ENCODE data around the gene UNKL. TPM values are rescaled to one million over a fixed set of nuclear protein-coding genes. Genes with fewer than 3 reads are reported as not detected.

The UNKL gene
- total RNA-seq, 1 experiment from 2014 or later = 112 TPM

DNA sequence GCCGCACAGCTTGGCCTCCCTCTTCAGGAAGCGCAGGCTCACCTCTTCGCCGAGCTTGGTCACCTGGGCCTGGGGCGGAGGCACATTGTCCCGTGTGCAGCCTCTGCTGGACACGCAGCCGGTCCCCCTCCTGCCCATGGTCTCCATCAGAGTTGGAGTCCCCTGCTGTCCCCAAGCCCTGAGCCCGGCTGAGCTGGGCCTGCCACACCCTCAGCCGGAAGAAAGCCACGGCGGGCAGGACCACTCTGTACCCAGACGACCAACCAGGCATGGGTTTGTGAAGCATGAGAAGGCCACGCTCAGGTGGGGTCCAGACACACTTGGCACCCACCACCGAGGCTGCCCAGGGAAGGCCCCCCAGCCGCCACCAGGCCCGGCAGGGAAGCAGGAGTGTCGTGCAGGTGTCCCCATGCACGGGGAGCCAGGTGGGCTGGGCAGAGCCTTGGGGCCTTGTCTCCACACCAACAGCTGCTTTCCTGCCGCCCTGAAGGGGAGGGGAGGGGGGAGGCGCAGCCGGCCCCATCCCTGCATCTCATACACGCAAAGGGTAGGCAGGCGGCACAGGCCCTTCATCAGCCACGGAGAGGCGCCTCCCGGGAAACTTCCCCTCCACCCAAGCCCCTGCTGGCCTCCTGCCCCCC is 24.7 kb upstream of the UNKL start:
- Histone ChIP-seq H3K79me2 (ENCODE audit: low read depth) (no peaks in the 10 kb centered on the region), H3K4me3 (no peak overlapping the region), H3K4me2 (no peak overlapping the region), H3K36me3 (ENCODE audit: low read depth) (no peaks in the 10 kb centered on the region), H3K9me3 (ENCODE audit: insufficient read depth, low read depth) (no peaks in the 10 kb centered on the region), H3F3A (ENCODE audit: insufficient read depth, low read depth) (no peaks in the 10 kb centered on the region), H3K9me2 (ENCODE audit: insufficient read depth) (no peaks in the 10 kb centered on the region), H3K27me3 (ENCODE audit: insufficient read depth, low read depth) (no peaks in the 10 kb centered on the region), H3K4me1 (replicated peaks; ENCODE audit: insufficient read depth) (no peaks in the 10 kb centered on the region), H2AFZ (no peak overlapping the region), H4K20me1 (ENCODE audit: insufficient read depth) (no peaks in the 10 kb centered on the region), H3K27ac (no peak overlapping the region)
- intact Hi-C loops (cut with micrococcal nuclease; ENCODE audit: unreplicated experiment) = no loop called here
- no peak for DNase-seq
- POLR2A ChIA-PET (ENCODE audit: unreplicated experiment) = no interaction called here
- TF ChIP-seq EZH2 (IDR thresholded peaks at IDR 0.05; ENCODE audit: low read depth) = no peak
- TF ChIP-seq, protein P1, sequence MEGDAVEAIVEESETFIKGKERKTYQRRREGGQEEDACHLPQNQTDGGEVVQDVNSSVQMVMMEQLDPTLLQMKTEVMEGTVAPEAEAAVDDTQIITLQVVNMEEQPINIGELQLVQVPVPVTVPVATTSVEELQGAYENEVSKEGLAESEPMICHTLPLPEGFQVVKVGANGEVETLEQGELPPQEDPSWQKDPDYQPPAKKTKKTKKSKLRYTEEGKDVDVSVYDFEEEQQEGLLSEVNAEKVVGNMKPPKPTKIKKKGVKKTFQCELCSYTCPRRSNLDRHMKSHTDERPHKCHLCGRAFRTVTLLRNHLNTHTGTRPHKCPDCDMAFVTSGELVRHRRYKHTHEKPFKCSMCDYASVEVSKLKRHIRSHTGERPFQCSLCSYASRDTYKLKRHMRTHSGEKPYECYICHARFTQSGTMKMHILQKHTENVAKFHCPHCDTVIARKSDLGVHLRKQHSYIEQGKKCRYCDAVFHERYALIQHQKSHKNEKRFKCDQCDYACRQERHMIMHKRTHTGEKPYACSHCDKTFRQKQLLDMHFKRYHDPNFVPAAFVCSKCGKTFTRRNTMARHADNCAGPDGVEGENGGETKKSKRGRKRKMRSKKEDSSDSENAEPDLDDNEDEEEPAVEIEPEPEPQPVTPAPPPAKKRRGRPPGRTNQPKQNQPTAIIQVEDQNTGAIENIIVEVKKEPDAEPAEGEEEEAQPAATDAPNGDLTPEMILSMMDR (conservative IDR thresholded peaks at IDR 0.05) = no peak
- CTCF ChIA-PET = interaction anchor here (0.7 kb wide), 1 partner anchor 1090 kb away, joined by 12 read pairs; no protein-coding TSS in a partner anchor
- BruUV-seq (replicated peaks) = no TSS peak

DNA sequence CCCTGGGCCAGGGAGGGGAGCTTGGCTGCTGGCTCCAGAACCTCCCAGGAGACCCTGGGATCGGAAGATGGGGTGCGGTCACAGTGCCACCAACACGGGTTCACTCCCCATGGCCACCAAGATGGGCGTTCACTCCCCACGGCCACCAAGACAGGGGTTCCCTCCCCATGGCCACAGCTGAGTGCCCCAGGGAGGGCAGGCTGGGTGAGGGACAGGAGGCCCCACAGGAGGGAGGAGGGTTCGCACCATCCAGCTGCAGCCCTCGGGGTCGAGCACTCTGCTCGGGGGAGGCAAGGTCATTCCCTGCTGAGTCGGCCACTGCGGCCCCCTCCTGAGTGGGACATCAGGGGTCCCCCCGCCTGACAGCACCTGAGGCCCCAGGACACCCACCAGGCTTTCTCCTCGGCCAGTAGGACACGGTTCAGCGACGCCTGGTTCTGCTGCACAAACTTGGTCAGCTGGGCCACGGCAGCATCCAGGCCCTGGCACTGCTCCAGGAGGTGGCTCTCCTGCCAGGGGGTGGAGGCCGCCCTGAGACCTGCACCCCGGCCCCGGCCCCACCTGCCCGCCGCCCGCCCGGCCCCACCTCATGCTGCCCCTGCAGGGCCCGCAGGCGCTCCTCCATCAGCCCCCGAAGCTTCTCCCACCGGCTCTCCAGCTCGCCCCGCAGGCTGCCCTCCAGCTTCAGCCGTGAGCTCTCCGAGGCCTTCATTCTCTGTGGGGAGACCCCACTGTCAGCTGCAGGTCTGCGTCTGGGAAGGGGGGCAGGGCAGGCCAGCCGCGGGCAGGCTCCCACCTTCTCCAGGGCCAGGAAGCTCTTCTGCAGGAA is 23.9 kb upstream of the UNKL start:
- no peaks in the 10 kb centered on the region for H3F3A ChIP-seq (ENCODE audit: insufficient read depth, low read depth)
- no peaks in the 10 kb centered on the region for H4K20me1 ChIP-seq (ENCODE audit: insufficient read depth)
- H3K4me3 ChIP-seq = no peak overlapping the region
- no peaks in the 10 kb centered on the region for H3K79me2 ChIP-seq (ENCODE audit: low read depth)
- TF ChIP-seq EZH2 (IDR thresholded peaks at IDR 0.05; ENCODE audit: low read depth) = no peak
- TF ChIP-seq, protein P1 (conservative IDR thresholded peaks at IDR 0.05) = no peak
- no peaks in the 10 kb centered on the region for H3K36me3 ChIP-seq (ENCODE audit: low read depth)
- ChIA-PET POLR2A (ENCODE audit: unreplicated experiment) (no interaction called here), CTCF (no interaction called here)
- no peaks in the 10 kb centered on the region for H3K9me2 ChIP-seq (ENCODE audit: insufficient read depth)
- H3K27me3 ChIP-seq (ENCODE audit: insufficient read depth, low read depth) = no peaks in the 10 kb centered on the region
- H3K4me2 ChIP-seq = no peak overlapping the region
- no TSS peak for BruUV-seq (replicated peaks)
- DNase-seq = no peak
- H3K9me3 ChIP-seq (ENCODE audit: insufficient read depth, low read depth) = no peaks in the 10 kb centered on the region
- no peaks in the 10 kb centered on the region for H3K4me1 ChIP-seq (replicated peaks; ENCODE audit: insufficient read depth)
- intact Hi-C loops (cut with micrococcal nuclease; ENCODE audit: unreplicated experiment) = no loop called here
- H2AFZ ChIP-seq = no peak overlapping the region
- no peak overlapping the region for H3K27ac ChIP-seq

DNA sequence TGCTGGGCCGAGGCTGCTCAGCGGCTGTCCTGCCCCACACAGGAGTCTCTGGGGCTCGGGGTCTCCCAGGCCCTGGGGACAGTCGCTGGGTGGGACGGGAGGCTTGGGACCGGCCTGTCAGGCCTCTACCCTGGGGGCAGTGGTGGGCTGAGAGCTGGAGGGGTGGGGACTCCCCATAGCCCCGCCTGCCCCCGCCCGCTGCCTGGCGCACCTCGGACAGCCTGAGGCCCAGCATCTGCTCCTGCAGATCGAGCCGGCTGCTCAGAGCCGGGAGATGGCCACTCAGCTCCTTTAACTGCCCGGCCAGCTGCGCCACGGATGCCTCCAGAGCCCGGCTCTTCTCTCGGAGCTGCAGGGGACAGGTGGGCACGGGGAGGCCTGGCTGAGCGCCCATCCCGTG is 23.1 kb upstream of the UNKL start:
- TF ChIP-seq EZH2 (IDR thresholded peaks at IDR 0.05; ENCODE audit: low read depth) = no peak
- TF ChIP-seq, protein P1 (conservative IDR thresholded peaks at IDR 0.05) = no peak
- no peak for DNase-seq
- Histone ChIP-seq H3K4me3 (no peak overlapping the region), H3K27ac (no peak overlapping the region), H3F3A (ENCODE audit: insufficient read depth, low read depth) (no peaks in the 10 kb centered on the region), H3K27me3 (ENCODE audit: insufficient read depth, low read depth) (no peaks in the 10 kb centered on the region), H3K79me2 (ENCODE audit: low read depth) (no peaks in the 10 kb centered on the region), H3K4me1 (replicated peaks; ENCODE audit: insufficient read depth) (no peaks in the 10 kb centered on the region), H3K9me3 (ENCODE audit: insufficient read depth, low read depth) (no peaks in the 10 kb centered on the region), H3K36me3 (ENCODE audit: low read depth) (no peaks in the 10 kb centered on the region), H3K4me2 (no peak overlapping the region), H4K20me1 (ENCODE audit: insufficient read depth) (no peaks in the 10 kb centered on the region), H3K9me2 (ENCODE audit: insufficient read depth) (no peaks in the 10 kb centered on the region), H2AFZ (no peak overlapping the region)
- ChIA-PET POLR2A (ENCODE audit: unreplicated experiment) (no interaction called here), CTCF (no interaction called here)
- intact Hi-C loops (cut with micrococcal nuclease; ENCODE audit: unreplicated experiment) = no loop called here
- no TSS peak for BruUV-seq (replicated peaks)

Measured in PC-9 (cell line).